Esophagus muscularis mucosa (tissue), 3 donors: ENCODE results near the gene NSRP1.

Source experiments
- CTCF ChIP-seq, 3 experiments: fragments of 200-600 bp in 2 of 3; fragments of 450-650 bp in 1 of 3; sonication (generic) in 2 of 3; IDR thresholded peaks; one replicate each; pipeline ENCODE4 v1.5.1; 2017 to 2019; ENCODE audit warnings: antibody characterized with exemption in 3 of 3, mild to moderate bottlenecking in 2 of 3, moderate library complexity in 1 of 3
- EP300 ChIP-seq: sonication (generic); formaldehyde crosslinking; IDR thresholded peaks from one replicate; pipeline ENCODE4 v1.6.1; 2017; ENCODE audit warnings: antibody characterized with exemption

GRCh38 chr17:30084788-30085187, 31.8 kb upstream of the NSRP1 start:
- TF ChIP-seq CTCF (IDR thresholded peaks at IDR 0.05) = no peak
- TF ChIP-seq EP300 = no peak
